Fibroblast of lung (primary cell): ENCODE data around the gene VWA3B.
"Not testable (repeated sequence)": the region's sequence is repeated elsewhere in the genome, so short reads cannot be mapped to it uniquely, and the experiment has no call there.

ENCODE experiments used
- CTCF ChIP-seq, 2 donors: IDR thresholded peaks in 1 of 2; conservative IDR thresholded peaks in 1 of 2; 1 replicate in 1 of 2; 2 replicates in 1 of 2; pipeline ENCODE4 v1.5.1; 2011 to 2012; ENCODE audit warnings: low read length in 2 of 2, control low read depth in 1 of 2, inconsistent platforms in 1 of 2, low read depth in 1 of 2, mild to moderate bottlenecking in 1 of 2
- EZH2 ChIP-seq: IDR thresholded peaks from 2 replicates; pipeline ENCODE4 v1.5.1; 2012; ENCODE audit warnings: low read length, control low read depth, mild to moderate bottlenecking; ENCODE audit errors: missing control alignments

GRCh38 chr2:98102315-98102714, 15.3 kb downstream of the VWA3B start:
- TF ChIP-seq EZH2; CTCF (conservative IDR thresholded peaks at IDR 0.05 in 1 of 2, IDR thresholded peaks at IDR 0.05 in 1 of 2; ENCODE audit: low read depth in 1 of 2, low read length in 2 of 2): not testable (repeated sequence)
